ENCODE results near the gene TSHZ2. TPM values are rescaled to one million over a fixed set of nuclear protein-coding genes. Genes with fewer than 3 reads are reported as not detected.

TSHZ2 gene
- polyA plus RNA-seq, 1 donor from 2014 or later, result 4.6 TPM

DNA sequence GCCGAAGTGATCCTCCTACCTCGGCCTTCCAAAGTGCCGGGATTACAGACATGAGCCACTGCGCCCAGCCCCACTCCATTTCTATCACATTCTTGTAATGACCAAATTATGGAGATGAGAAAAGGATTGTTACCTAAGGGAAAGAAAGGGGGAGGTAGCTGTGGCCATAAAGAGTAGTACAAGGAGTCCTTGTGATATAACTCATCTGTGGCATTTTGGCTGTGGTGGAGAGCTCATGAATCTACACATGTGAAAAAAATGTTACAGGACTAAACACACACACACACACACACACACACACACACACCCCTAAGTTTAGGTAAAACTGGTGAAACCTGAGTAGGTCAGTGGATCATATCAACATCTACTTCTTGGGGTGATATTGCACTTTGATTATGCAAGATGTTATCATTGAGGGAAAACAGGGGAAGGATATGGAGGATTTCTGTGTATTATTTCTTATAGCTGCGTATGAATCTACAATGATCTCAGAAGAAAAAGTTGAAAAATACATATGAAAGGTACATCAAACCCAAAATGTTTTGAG, 251.5 kb downstream of the TSHZ2 start:
- Histone ChIP-seq H3F3A (ENCODE audit: insufficient read depth, low read length, poor library complexity, severe bottlenecking) (no peaks in the 10 kb centered on the region), H3K4me2 (ENCODE audit: low read length) (no peak overlapping the region), H3K9me3 (ENCODE audit: low read length) (no peaks in the 10 kb centered on the region), H3K27me3 (ENCODE audit: insufficient read depth, low read depth, low read length) (no peaks in the 10 kb centered on the region), H4K20me1 (ENCODE audit: insufficient read depth) (no peaks in the 10 kb centered on the region), H3K4me3 (ENCODE audit: low read length) (no peak overlapping the region), H3K9ac (ENCODE audit: low read length) (no peak overlapping the region), H3K36me3 (ENCODE audit: insufficient read depth, low read length) (no peaks in the 10 kb centered on the region), H3K27ac (ENCODE audit: low read length) (no peak overlapping the region), H2AFZ (ENCODE audit: low read depth, low read length) (no peak overlapping the region), H3K79me2 (replicated peaks; ENCODE audit: insufficient read depth, low read length) (no peaks in the 10 kb centered on the region), H3K9me2 (ENCODE audit: insufficient read depth, low read length) (no peaks in the 10 kb centered on the region)
- TF ChIP-seq EZH2 (IDR thresholded peaks at IDR 0.05; ENCODE audit: borderline replicate concordance, insufficient read depth, low read length, poor library complexity, severe bottlenecking) (no peak), MXI1 (conservative IDR thresholded peaks at IDR 0.05; ENCODE audit: poor library complexity, severe bottlenecking) (no peak), POLR2AphosphoS5 (IDR thresholded peaks at IDR 0.05) (no peak), TAF1 (IDR thresholded peaks at IDR 0.05; ENCODE audit: low read depth) (no peak), RAD21 (conservative IDR thresholded peaks at IDR 0.05) (no peak), EP300 (conservative IDR thresholded peaks at IDR 0.05; ENCODE audit: poor library complexity, severe bottlenecking) (no peak), SMC3 (conservative IDR thresholded peaks at IDR 0.05; ENCODE audit: poor library complexity) (no peak)
- TF ChIP-seq, protein P1, sequence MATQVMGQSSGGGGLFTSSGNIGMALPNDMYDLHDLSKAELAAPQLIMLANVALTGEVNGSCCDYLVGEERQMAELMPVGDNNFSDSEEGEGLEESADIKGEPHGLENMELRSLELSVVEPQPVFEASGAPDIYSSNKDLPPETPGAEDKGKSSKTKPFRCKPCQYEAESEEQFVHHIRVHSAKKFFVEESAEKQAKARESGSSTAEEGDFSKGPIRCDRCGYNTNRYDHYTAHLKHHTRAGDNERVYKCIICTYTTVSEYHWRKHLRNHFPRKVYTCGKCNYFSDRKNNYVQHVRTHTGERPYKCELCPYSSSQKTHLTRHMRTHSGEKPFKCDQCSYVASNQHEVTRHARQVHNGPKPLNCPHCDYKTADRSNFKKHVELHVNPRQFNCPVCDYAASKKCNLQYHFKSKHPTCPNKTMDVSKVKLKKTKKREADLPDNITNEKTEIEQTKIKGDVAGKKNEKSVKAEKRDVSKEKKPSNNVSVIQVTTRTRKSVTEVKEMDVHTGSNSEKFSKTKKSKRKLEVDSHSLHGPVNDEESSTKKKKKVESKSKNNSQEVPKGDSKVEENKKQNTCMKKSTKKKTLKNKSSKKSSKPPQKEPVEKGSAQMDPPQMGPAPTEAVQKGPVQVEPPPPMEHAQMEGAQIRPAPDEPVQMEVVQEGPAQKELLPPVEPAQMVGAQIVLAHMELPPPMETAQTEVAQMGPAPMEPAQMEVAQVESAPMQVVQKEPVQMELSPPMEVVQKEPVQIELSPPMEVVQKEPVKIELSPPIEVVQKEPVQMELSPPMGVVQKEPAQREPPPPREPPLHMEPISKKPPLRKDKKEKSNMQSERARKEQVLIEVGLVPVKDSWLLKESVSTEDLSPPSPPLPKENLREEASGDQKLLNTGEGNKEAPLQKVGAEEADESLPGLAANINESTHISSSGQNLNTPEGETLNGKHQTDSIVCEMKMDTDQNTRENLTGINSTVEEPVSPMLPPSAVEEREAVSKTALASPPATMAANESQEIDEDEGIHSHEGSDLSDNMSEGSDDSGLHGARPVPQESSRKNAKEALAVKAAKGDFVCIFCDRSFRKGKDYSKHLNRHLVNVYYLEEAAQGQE (IDR thresholded peaks at IDR 0.05; ENCODE audit: borderline replicate concordance), result no peak
- TF ChIP-seq, protein P2, sequence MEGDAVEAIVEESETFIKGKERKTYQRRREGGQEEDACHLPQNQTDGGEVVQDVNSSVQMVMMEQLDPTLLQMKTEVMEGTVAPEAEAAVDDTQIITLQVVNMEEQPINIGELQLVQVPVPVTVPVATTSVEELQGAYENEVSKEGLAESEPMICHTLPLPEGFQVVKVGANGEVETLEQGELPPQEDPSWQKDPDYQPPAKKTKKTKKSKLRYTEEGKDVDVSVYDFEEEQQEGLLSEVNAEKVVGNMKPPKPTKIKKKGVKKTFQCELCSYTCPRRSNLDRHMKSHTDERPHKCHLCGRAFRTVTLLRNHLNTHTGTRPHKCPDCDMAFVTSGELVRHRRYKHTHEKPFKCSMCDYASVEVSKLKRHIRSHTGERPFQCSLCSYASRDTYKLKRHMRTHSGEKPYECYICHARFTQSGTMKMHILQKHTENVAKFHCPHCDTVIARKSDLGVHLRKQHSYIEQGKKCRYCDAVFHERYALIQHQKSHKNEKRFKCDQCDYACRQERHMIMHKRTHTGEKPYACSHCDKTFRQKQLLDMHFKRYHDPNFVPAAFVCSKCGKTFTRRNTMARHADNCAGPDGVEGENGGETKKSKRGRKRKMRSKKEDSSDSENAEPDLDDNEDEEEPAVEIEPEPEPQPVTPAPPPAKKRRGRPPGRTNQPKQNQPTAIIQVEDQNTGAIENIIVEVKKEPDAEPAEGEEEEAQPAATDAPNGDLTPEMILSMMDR (IDR thresholded peaks at IDR 0.05; ENCODE audit: poor library complexity, severe bottlenecking), result no peak

DNA sequence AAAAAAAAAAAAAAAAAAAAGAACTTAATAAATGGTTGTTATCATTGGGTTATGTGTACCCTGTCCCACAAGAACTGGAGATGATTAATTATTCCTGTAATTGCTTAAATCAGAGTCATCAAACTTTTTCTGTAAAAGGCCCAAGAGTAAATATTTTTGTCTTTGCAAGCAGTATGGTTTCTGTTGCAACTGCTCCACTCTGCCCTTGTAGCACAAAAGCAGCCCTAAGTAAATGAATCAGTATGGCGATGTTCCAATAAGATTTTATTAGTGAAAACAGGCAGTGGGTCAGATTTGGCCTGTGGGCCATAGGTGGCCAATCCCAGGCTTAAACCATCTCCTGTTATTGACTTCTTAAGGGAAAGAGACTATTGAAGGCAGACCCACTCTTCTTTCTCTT, 252.7 kb downstream of the TSHZ2 start:
- no peak overlapping the region for H2AFZ ChIP-seq (ENCODE audit: low read depth, low read length)
- no peak overlapping the region for H3K27ac ChIP-seq (ENCODE audit: low read length)
- H3K9ac ChIP-seq (ENCODE audit: low read length), result no peak overlapping the region
- no peaks in the 10 kb centered on the region for H4K20me1 ChIP-seq (ENCODE audit: insufficient read depth)
- no peaks in the 10 kb centered on the region for H3K79me2 ChIP-seq (replicated peaks; ENCODE audit: insufficient read depth, low read length)
- H3K27me3 ChIP-seq (ENCODE audit: insufficient read depth, low read depth, low read length), result no peaks in the 10 kb centered on the region
- TF ChIP-seq, protein P1 (IDR thresholded peaks at IDR 0.05; ENCODE audit: borderline replicate concordance), result no peak
- TF ChIP-seq MXI1 (conservative IDR thresholded peaks at IDR 0.05; ENCODE audit: poor library complexity, severe bottlenecking), result no peak
- no peak for TF ChIP-seq POLR2AphosphoS5 (IDR thresholded peaks at IDR 0.05)
- TF ChIP-seq, protein P2 (IDR thresholded peaks at IDR 0.05; ENCODE audit: poor library complexity, severe bottlenecking), result no peak
- no peak for TF ChIP-seq EP300 (conservative IDR thresholded peaks at IDR 0.05; ENCODE audit: poor library complexity, severe bottlenecking)
- no peak for TF ChIP-seq EZH2 (IDR thresholded peaks at IDR 0.05; ENCODE audit: borderline replicate concordance, insufficient read depth, low read length, poor library complexity, severe bottlenecking)
- TF ChIP-seq SMC3 (conservative IDR thresholded peaks at IDR 0.05; ENCODE audit: poor library complexity), result no peak
- TF ChIP-seq RAD21 (conservative IDR thresholded peaks at IDR 0.05), result no peak
- TF ChIP-seq TAF1 (IDR thresholded peaks at IDR 0.05; ENCODE audit: low read depth), result no peak
- no peaks in the 10 kb centered on the region for H3K9me3 ChIP-seq (ENCODE audit: low read length)
- H3K36me3 ChIP-seq (ENCODE audit: insufficient read depth, low read length), result no peaks in the 10 kb centered on the region
- no peaks in the 10 kb centered on the region for H3K9me2 ChIP-seq (ENCODE audit: insufficient read depth, low read length)
- no peak overlapping the region for H3K4me2 ChIP-seq (ENCODE audit: low read length)
- no peaks in the 10 kb centered on the region for H3F3A ChIP-seq (ENCODE audit: insufficient read depth, low read length, poor library complexity, severe bottlenecking)
- H3K4me3 ChIP-seq (ENCODE audit: low read length), result no peak overlapping the region
